HL-60 (cell line): ENCODE results near the gene CTBP2.

Experiments
- DNase-seq, 2 experiments: peaks; one replicate each; pipeline ENCODE4 v3.0.0-alpha.2; 2010 to 2020; ENCODE audit warnings: low read depth in 1 of 2, low spot score in 1 of 2
- H3K27ac ChIP-seq: fragments of 250-450 bp; sonication (Bioruptor Pico); replicated peaks from 2 replicates; pipeline ENCODE4 v1.5.1; 2020; ENCODE audit warnings: mild to moderate bottlenecking, moderate library complexity
- H3K27me3 ChIP-seq: fragments of 250-450 bp; sonication (Bioruptor Pico); 2 replicates; pipeline ENCODE4 v1.5.1; 2021; ENCODE audit warnings: mild to moderate bottlenecking, moderate library complexity; ENCODE audit not compliant: insufficient read depth, poor library complexity, severe bottlenecking
- H3K4me3 ChIP-seq: replicated peaks from 2 replicates; pipeline ENCODE4 v1.5.1; 2011; ENCODE audit warnings: mild to moderate bottlenecking, control low read depth, low read length; ENCODE audit not compliant: insufficient read depth
- CTCF ChIP-seq: IDR thresholded peaks from one replicate; pipeline ENCODE4 v1.5.1; 2011; ENCODE audit warnings: low read length, control low read depth, inconsistent platforms; ENCODE audit not compliant: insufficient read depth
- GABPA ChIP-seq: IDR thresholded peaks from 2 replicates; pipeline ENCODE4 v1.6.1; 2012; ENCODE audit warnings: low read depth
- POLR2AphosphoS5 ChIP-seq: IDR thresholded peaks from 2 replicates; pipeline ENCODE4 v1.6.1; 2012; ENCODE audit warnings: low read depth
- REST ChIP-seq: IDR thresholded peaks from 2 replicates; pipeline ENCODE4 v1.6.1; 2012; ENCODE audit warnings: low read depth; ENCODE audit not compliant: insufficient replicate concordance
- SPI1 ChIP-seq: IDR thresholded peaks from 2 replicates; pipeline ENCODE4 v1.6.1; 2012; ENCODE audit warnings: low read depth, mild to moderate bottlenecking, borderline replicate concordance

Gene CTBP2

DNA sequence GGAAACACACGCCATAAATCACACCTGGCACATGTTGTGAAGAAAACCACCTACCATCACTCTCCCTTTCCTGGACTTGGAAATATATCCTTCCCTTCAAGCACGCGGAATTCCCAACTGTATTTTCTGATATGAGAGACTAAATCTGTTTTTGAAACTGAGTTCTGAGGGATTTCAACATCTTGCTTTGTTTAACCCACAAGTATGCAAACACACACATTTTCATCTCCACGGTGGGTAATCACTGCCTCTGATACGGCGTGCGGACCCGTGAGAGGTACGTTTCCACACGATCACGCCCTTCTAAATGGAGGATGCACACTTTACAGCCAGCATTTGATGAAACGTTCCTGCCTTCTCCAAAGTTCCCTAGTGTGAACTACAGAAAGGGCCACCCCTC is 135.0 kb downstream of the CTBP2 start:
- Histone ChIP-seq H3K4me3 (no peak overlapping the region), H3K27ac (no peak overlapping the region), H3K27me3 (no peaks in the 10 kb centered on the region)
- no peak for TF ChIP-seq REST
- no peak for TF ChIP-seq POLR2AphosphoS5
- no peak for TF ChIP-seq GABPA
- TF ChIP-seq CTCF = no peak
- no peak for TF ChIP-seq SPI1
- no peak for DNase-seq

GRCh38 chr10:125024497-125025234 is 135.7 kb downstream of the CTBP2 start:
- Histone ChIP-seq H3K4me3 (no peak overlapping the region), H3K27me3 (no peaks in the 10 kb centered on the region), H3K27ac (no peak overlapping the region)
- no peak for TF ChIP-seq SPI1
- no peak for TF ChIP-seq POLR2AphosphoS5
- no peak for TF ChIP-seq CTCF
- no peak for TF ChIP-seq REST
- no peak for TF ChIP-seq GABPA
- no peak for DNase-seq

- H3K4me3 ChIP-seq = no peak overlapping the region
- no peak for DNase-seq
- TF ChIP-seq POLR2AphosphoS5 (no peak), CTCF (no peak), GABPA (no peak), REST (no peak), SPI1 (no peak)
Observed at GRCh38 chr10:125023862-125024496, 136.4 kb downstream of the CTBP2 start.

More at GRCh38 chr10:125023862-125024496, 136.4 kb downstream of the CTBP2 start:
- no peaks in the 10 kb centered on the region for H3K27me3 ChIP-seq
- no peak overlapping the region for H3K27ac ChIP-seq
